ENCODE measurements around the gene EFHC1.
A peak's percentile ranks its signal among the peaks of the same experiment; 100 is the strongest.
"Not testable (repeated sequence)": the region's sequence is repeated elsewhere in the genome, so short reads cannot be mapped to it uniquely, and the experiment has no call there.

EFHC1 gene

DNA sequence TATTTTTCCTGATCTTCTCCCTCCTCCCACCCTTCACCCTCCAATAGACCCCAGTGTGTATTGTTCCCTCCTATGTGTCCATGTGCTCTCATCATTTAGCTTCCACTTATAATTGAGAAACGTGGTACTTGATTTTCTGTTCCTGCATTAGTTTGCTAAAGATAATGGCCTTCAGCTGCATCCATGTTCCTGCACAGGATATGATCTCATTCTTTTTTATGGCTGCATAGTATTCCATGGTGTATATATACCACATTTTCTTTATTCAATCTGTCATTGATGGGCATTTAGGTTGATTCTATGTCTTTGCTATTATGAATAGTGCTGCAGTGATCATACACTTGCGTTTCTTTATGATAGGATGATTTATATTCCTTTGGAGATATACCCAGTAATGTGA lies 41.1 kb downstream of the EFHC1 start:
- DNase-seq = not testable (repeated sequence)

DNA sequence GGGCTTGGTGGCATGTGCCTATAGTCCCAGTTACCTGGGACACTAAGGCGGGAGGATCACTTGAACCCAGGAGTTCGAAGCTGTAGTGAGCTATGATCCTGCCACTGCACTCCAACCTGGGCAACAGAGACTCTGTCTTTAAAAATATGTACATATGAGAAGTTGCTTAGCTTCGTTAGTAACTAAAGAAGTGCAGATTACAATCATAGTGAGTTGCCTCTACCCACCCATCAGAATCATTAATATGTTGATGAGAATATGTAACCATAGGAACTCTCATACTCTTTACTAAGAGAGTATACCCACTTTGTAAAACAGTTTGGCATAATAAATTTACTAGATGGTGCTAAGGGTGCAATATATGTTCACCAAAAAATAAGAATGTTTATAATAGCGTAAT lies 54.0 kb downstream of the EFHC1 start:
- DNase-seq = no peak

DNA sequence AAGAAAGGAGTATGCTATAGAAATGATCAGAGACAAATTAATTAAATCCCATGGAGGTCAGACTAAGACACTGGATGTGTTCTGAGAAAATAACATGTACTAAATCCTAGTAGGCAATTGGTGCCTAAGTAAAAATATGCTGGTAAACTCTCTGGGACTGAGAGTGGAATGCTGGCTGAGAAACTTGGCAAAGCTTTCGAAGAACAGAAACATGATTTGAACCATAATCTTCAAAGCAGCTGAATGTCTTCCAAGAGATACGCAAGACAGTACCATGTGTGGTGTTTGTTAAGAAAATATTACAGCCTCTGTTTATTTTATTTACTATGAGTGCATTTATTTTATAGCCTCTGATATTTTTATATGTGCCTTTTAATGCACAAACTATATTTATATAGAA lies 55.2 kb downstream of the EFHC1 start:
- DNase-seq = no peak

DNA sequence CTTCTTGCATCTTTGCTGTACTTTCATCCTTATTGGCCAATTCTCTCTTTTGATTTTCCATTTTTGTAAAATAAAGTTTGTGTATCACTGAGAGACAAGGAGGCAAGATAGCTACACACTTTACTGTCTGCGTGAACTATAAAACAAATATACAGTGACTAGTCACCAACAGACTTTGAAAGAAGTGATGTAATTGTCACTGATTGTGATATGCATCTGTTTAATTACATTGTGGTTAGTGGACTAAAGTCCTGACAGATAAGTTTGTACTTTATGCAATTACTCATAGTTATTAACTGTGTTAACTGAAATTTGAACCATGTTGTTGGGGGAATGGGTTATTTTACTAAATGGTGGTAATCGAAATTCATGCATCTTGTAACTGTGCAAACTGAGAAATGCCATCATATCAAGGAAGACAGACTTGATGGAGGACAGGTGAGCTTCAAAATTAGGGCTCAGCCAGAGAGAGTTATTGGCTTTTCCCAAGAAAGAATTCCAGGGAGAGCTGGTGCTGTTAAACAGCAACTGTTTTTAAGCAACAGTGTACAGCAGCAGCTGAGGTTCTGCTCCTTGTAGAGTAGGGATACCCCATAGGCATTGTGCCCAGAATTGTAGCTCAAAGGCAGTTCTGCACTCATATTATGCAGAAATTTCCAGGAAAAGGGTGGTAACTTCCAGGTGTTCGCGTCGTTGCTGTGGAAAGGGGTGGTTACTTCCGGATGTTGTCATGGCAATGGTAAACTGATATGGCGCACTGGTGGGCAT lies 62.9 kb downstream of the EFHC1 start:
- DNase-seq = no peak

DNA sequence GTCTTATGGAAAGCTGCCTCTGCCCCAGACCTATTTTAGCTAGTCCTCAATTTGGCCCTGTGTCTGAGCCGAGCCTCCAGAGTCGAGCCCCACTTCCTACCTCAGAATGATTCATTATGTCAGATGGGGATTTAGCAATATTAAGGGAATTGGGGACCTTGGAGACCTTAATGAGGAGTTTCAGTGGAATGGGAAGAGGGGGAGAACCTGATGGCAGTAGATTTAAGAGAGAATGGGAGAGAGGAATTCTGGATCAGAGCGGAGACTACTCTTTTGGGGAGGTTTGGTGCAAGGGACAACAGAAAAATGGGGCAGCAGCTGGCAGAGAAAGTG lies 63.5 kb downstream of the EFHC1 start:
- DNase-seq = no peak

DNA sequence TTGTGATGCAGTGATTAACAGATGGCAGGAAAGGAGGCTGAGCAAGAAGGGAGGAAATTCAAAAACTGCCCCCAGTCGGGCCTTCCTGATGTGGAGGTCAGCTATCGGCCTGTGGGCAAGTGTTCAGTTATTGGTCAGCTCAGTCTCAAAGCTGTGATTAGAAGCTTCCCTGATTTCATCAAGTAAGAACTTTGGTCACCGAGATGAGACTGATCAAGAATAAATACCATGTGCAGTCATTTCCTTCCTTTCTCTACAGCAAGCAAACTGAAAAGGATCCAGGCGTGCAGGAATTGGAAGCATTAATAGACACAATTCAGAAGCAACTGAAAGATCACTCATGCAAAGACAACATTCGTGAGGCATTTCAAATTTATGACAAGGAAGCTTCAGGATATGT lies 69.7 kb downstream of the EFHC1 start:
- no peak for DNase-seq

DNA sequence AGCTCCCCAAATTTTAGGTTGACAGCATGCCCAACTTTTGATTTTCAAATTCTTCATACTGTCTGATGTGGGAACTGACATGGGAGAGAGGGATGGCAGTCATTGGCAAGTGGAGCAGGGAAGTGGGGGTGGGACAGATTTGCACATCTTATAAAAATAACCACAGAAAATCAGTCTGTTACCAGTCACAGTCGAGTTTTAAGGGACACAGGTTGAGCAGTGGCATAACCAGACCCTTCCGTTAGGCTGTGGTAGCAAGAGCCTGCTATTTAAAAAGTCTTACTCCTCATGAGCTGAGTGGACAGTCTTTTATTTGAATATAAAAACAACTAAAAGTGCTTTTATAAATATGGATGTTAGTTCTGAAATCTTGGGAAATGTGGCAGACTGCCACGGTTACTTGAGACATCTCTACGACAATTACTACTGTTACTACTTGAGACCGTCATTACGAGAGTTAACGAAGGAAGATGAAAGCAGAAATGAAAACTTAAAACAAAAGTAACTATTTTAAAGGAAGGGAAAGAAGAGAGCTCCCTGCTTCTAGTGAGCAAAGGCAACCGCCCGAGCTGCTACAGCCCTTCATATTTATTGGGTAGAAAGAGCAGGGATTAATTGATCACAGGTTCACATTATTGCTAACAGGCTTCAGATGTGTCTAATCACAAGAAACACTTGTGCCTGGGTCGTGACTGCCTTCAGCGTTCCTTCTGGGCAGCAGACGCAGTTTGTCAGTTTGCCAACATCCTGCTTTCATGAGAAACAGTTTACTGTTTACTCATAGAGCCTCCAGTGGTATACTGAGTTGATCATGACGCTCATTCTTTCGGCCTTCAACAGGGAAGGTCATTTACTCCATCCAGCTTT lies 71.3 kb downstream of the EFHC1 start:
- no peak for DNase-seq

DNA sequence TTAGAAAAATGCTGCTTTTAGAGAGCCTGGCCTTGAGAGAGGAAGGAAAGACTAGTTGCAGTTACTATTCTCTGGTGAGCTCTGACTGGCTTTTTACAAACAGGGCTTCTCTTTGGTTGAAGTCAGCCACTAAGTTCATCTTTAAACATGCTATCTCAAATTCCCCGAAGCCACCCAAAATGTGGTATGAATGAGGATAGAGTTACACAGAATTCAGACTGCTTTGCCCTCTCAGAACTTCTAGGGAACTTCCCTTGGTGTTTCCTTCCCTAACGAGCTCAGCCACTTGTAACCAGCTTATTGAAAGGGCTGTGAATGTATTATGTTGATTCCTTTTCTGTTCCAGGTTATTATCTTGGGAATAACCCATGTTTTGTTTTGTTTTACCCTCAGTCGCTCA lies 73.5 kb downstream of the EFHC1 start:
- no peak for DNase-seq

DNA sequence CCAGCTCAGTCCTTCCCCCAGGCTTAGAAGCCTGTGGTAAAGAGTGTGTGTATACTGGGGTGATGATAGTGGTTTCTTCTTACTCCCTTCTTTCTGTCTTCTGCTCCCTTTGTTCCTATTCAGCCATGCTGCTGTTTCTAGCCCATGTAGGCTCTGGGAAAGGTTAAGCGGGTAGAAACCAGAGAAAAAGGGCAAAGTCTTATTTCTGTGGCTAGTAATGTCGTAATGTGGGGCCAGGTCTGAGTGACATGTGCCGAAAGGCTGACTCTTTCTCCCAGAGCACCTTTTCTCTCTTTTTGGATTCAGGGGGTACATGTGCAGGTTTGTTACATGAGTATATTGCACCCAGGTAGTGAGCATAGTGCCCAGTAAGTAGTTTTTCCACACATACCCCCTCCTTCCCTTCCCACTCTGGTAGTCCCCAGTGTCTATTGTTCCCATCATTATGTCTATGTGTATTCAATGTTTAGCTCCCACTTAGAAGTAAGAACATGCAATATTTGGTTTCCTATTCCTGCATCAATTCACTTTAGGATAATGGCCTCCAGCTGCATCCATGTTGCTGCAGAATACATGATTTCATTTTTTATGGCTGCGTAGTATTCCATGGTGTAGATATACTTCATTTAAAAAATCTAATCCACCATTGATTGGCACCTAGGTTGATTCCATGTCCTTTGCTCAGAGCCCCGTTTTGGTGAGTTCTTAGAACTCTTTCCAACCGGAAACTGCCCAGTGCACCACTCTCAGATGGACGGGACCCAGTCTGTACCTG lies 74.3 kb downstream of the EFHC1 start:
- DNase-seq = no peak

DNA sequence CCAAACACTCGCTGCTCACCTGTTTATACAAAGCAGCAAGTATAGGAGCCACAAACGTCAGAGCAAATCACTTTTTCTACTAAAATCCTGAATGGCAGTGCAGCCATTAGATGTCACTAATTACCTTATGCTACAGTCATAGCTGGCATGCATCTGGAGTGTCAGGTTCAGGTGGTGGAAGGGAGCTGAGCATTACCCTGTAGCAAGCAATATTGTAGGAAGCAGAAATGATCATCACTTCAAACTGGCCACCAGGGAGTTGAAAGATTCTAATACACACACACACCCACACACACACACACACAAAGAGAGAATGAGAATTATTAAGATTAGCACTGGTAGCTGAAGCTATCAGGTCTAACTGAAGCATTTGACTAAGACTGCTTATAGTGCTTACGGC lies 75.8 kb downstream of the EFHC1 start:
- DNase-seq = no peak

DNA sequence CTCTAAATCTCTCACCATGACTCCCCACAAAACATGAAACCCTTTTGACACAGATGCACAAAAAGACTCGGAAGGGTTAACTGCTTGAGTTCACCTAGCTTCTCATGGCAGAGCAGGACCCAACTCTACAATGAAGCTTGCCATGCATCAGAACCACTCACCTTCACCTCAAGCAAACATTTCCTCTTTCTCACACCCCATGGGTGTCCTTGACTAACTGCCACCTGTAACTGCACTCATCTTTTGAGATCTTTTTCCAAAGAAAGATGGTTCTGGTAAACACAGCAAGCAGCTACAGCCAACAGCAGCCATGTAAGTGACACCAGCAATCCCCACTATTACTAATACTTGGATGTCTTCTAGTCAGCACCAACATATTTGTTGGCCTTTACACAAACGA lies 76.5 kb downstream of the EFHC1 start:
- DNase-seq = peak; percentile 22 to 42

DNA sequence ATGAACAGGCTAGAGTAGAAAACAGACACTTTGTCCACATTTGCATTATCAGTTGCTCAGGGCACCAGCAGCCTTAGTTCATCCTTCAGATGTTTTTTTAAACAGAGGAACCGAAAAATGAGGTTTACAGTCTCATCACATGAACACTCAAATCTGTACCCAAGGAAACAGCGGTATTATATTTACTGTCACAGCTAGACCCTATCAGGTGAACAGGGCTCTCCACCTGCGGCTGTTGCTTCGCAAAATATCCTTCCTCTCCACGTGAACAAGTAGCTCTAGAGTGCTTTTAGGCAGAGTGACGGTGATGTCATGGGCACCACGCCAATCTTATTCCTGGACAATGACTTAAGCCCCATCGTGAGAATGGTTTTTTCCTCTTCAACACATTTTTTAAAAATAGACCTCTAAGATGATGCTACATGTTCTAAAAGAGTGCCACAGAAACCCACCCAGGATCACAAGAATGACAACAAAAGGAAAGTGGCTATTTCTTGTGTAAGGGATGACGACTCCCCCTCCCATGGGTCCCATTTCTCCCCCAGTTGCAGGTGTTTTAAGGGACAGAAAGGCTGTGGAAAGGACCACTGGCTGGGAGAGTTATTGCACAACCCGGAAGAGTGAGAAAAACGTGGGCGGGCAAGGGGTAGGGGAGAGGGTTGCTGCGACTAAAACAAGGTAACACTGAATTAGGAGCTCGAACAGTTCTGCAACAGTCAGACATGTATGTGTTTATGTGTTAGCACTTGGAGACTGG lies 77.7 kb downstream of the EFHC1 start:
- DNase-seq = peak; percentile 70 to 82

DNA sequence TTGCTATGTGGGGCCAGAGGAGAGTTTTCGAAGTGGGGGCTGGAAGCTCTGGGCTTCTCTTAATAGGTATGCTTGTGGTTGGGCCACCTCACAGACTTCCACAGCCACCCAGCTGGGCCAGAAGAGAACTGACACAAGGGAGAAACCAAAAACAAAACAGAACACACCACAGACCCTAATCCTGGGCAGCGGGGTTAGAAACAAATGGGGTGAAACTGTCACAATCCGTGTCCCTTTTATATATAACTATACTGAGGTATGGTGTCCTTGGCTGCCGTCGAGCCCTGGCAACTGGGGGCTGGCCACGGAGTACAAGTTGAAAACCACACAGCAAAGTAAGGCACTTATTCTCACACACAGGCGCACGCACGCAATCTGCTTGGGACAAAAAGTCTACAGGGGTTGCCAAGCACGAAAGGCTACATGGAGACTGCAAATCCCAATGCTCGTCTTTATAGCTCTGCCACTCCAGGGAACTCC lies 78.4 kb downstream of the EFHC1 start:
- DNase-seq = no peak

DNA sequence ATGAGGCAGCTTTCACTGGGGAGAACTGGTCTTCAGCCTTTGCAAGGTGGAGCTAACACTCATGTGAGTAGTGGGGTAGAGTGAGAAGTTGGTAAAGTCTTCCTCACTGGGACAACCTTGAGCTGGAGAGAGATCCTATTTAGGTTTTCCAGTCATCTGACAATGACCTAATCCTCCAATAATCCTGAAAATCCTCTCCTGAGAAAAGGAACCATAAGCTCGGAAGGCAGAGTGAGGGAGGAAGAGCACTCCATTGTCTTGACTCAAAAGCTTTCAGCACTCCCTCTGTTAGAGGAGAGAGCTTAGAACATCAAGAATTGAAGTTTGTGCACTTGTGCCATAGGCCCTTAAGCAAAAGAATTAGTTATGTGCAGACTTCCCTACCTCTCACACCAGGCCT lies 78.9 kb downstream of the EFHC1 start:
- DNase-seq = no peak

DNA sequence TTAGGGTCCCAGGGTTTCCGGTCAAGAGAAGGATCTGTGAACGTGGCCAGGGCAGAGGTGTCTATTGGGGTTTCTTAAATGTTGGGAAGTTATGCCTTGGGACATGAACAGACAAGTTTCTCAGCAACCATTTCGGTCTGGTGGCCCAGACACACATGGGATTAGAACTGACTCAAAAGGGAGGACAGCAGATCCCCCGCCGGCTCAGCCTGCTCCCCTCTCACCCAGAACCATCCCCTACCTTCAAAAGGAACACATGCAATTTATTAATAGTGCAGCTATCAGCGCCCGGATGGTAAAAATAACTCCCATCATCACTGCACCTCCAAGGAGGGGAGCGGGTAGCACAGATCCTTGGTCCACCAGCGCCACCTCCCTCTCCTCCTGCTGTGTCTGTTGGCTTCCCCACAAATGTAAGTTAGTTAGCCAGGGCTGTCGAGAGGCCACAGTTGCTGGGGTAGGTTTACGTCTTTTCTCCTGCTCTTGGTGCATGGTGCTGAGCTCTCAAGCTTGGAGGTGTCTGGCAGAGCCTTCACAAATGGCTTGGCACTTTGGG lies 79.6 kb downstream of the EFHC1 start:
- no peak for DNase-seq

DNA sequence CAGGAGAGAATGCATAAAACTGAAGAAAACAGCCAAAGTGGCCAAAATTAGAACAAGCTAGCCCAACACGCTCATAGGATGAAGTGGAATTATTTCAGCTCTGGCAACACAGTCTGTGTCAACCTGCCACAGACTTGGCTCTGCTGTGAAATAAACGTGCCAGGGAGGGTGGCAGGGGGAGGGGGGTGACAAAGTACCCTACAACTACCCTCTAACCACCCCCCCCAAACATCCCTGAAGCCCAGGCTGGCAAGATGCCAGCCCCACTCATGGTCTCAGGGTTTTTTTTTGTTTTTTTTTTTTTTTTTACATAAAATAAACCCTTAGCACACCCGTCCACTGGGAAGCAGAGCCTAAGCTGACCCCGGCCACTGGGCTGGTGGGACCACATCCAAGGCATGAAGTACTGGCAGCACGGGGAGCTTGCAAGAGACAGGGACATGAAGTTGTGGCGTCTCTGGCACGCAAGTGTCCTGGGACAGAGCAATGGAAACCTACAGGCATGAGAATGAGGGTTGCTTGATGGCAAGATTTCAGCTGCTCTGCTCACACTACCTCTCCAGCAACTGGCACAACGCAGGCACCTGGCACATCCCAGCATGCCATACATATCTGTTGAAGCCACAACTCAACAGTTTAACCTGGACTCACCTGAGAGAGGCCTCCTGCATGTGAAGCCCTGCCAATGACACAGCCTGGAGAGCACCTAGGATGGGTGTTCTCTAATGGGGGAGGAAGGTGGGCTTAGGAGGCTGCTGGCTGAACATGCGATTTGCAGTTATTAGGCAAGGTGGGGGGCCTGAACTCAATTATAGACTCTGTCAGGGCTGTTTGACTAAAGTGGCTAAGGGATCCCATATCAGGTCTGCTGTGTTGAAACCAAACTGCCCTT lies 80.3 kb downstream of the EFHC1 start:
- no peak for DNase-seq

DNA sequence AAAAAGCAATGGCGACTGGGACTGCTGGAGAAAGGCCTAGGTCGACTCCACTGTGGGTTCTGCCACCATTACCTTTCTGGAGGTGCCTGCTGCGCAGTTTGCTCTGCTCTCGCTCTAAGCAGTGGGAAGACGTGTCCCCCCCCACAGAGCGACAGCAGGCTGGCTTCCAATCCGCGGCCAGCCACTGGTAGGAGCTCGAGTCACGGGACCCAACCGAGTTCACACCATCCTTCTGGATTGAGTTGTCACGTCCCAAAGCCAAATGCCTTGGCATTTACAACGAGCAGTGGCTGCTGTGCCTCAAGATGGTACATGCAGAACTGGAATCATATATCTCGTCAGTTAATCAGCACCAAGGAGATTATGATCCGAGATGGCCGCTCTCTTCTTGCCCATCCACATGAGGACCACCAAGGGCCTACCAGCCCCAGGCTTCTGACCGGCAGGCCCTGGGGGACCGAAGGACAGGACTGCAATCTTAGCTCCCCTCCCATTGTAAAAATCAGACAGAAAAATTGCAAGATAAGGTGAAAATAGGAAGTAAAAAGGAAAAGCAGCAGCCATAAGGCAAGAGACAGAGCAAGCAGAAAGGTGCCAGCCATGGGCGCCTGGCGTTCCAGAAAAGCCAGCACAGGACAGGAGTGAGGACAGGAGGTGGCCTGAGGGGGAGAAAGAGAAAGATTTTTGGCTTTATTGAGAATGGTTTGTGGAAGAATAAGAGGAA lies 82.3 kb downstream of the EFHC1 start:
- DNase-seq = no peak

DNA sequence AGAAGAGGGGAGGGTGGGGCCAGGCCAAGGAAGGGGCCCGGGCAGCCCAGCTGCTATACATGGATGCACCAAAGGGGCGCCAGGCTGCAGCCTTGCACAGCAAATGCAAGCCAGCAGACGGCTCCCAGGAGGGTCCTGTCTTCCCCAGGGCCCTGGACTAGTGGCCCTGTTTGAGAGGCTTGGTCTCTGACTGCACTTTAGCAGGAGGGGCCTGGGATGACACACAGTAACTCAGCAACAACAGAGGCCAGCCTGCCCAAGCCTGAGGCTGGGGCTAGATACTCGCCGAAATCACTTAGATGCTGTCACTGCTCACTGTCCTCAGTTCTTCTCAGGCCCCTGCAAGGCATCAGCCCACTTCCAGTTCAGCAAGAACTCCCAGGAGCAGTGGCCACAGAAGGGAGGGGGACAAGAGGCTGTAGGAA lies 83.2 kb downstream of the EFHC1 start:
- peak in 1 of 2 experiments; percentile 5 for DNase-seq

DNA sequence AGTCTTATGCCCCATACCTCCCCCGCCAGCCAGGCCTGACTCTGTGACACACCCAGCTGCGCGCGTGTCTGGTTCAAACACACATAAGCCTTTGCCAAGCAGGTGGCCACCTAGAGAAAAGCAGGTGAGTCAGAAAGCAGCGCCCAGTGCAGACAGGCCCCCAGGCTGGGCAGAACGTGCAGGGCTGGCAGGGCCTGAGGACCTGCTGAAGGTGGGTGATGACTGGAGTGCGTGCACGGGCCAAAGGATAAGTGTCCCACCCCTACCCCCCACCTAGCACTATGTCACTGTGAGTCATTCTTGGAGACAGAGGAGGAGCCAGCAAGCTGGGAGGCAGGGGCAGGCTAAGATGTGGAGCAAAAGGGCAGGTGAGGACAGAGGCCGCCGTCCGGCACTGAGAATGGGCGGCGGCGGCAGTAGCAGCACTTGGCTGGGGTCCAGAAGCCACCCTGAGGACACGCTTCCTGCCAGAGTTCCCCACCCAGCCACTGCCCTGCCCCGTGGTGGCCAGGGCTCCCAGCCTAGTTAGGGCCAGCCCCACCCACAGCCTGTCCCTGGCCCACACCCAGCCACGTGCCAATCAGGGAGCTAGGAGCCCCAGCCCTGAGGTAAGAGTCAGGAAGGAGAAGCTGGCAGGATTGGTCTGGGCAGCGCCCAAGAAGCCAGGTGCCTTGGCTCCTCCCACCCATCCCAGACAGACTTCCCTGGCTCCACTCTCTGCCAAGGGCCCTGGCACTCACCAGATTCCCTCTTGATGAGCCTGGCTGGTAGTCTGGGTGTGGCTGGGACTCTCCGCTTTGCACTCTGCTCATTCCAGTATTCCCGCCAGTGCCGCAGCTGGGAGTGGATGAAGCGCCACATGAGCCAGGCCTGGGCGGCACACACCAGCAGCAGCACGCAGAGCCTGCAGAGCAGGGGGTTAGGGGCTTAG lies 84.0 kb downstream of the EFHC1 start:
- DNase-seq = peak; percentile 72 to 75

DNA sequence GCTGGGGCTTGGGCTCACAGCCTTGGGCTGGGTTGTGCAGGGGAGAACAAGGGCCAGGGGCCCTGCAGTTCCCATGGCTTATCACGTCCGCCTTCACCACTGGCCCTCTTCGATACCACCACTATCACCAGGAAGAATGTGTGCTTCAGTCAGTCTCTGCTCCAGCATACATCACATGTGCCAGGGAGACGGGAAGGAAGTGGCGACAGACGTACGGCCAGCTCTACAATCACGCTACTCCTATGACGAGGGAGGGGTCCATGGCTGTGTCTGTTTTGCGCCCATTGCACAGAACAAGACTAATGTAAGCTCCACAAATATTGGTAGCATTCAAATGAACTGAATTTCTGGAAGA lies 84.6 kb downstream of the EFHC1 start:
- no peak for DNase-seq
